WERI-Rb-1 (cell line): ENCODE data around the gene CDC14C.
"Not testable (repeated sequence)": the region's sequence is repeated elsewhere in the genome, so short reads cannot be mapped to it uniquely, and the experiment has no call there.

ENCODE experiments used
- DNase-seq: peaks from one replicate; pipeline ENCODE4 v3.0.0-alpha.2; 2020
- H3K27ac ChIP-seq: fragments of 250-450 bp; sonication (Bioruptor Pico); 2 replicates; pipeline ENCODE4 v1.5.1; 2020; ENCODE audit warnings: mild to moderate bottlenecking, moderate library complexity
- H3K27me3 ChIP-seq: fragments of 250-450 bp; sonication (Bioruptor Pico); 2 replicates; pipeline ENCODE4 v1.5.1; 2021; ENCODE audit warnings: mild to moderate bottlenecking, low read depth, moderate library complexity; ENCODE audit not compliant: insufficient read depth, severe bottlenecking
- H3K36me3 ChIP-seq: fragments of 250-450 bp; sonication (Bioruptor Pico); 2 replicates; pipeline ENCODE4 v1.5.1; 2020; ENCODE audit warnings: mild to moderate bottlenecking, moderate library complexity
- H3K4me3 ChIP-seq: 2 replicates; pipeline ENCODE4 v1.5.1; 2011; ENCODE audit warnings: low read depth, mild to moderate bottlenecking, control low read depth, low read length
- H3K9me3 ChIP-seq: fragments of 250-450 bp; sonication (Bioruptor Pico); 2 replicates; pipeline ENCODE4 v1.5.1; 2021; ENCODE audit warnings: mild to moderate bottlenecking, moderate library complexity; ENCODE audit not compliant: severe bottlenecking
- TF ChIP-seq, protein P1 (sequence below): IDR thresholded peaks from 2 replicates; pipeline ENCODE4 v1.5.1; 2011; ENCODE audit warnings: low read depth, mild to moderate bottlenecking, control low read depth, inconsistent platforms, low read length

CDC14C gene

DNA sequence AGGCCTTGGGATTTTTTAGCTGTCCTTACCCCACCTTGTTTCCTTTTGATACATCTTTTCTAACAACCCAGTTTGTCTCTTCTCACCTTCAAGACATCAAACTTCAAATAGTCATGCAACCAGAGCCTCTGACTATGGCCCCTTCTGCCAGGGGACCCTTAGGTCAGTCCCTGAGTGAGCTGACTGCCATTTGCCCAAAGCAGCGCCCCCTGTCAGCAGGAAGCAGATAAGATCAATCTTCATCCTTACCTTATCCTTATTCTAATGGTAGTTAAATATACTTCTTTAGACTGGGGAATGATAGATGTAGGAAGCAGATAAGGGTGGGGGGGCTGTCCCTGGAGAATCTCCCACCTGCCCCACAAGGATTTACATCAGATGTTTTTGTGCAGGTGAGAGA is 29.8 kb upstream of the CDC14C start:
- H3K9me3 ChIP-seq, result peaks cover 15% of the 10 kb centered on the region
- TF ChIP-seq, protein P1, sequence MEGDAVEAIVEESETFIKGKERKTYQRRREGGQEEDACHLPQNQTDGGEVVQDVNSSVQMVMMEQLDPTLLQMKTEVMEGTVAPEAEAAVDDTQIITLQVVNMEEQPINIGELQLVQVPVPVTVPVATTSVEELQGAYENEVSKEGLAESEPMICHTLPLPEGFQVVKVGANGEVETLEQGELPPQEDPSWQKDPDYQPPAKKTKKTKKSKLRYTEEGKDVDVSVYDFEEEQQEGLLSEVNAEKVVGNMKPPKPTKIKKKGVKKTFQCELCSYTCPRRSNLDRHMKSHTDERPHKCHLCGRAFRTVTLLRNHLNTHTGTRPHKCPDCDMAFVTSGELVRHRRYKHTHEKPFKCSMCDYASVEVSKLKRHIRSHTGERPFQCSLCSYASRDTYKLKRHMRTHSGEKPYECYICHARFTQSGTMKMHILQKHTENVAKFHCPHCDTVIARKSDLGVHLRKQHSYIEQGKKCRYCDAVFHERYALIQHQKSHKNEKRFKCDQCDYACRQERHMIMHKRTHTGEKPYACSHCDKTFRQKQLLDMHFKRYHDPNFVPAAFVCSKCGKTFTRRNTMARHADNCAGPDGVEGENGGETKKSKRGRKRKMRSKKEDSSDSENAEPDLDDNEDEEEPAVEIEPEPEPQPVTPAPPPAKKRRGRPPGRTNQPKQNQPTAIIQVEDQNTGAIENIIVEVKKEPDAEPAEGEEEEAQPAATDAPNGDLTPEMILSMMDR, result no peak
- no peak overlapping the region for H3K4me3 ChIP-seq
- no peak overlapping the region for H3K27ac ChIP-seq
- H3K36me3 ChIP-seq, result no peaks in the 10 kb centered on the region
- H3K27me3 ChIP-seq, result no peaks in the 10 kb centered on the region
- no peak for DNase-seq

- Histone ChIP-seq H3K27me3 (no peaks in the 10 kb centered on the region), H3K36me3 (no peaks in the 10 kb centered on the region), H3K4me3 (no peak overlapping the region), H3K9me3 (no peaks in the 10 kb centered on the region), H3K27ac (no peak overlapping the region)
- TF ChIP-seq, protein P1, result no peak
- no peak for DNase-seq
These were observed 24.4 kb upstream of the CDC14C start for GRCh38 chr7:48899932-48900331.

DNA sequence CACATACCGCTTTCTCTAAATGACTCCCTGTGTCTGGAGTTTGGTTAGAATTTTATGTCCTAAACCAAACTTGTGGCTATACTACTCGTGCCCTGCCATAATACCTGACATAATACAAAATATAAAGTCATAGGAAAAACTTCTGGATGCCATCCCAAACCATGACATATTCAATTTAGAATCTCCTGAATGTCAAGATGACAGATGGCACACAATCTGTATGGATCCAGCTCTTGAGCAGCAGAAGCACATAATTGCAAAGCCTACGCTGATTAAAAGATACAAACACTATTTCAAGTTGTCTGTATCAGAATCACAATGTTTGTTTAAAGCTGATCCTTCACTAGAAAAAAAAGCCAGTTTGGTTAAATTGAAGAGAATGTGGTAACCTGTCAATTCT is 22.4 kb upstream of the CDC14C start:
- DNase-seq, result no peak
- Histone ChIP-seq H3K27me3 (no peaks in the 10 kb centered on the region), H3K27ac (no peak overlapping the region), H3K36me3 (no peaks in the 10 kb centered on the region), H3K9me3 (no peaks in the 10 kb centered on the region), H3K4me3 (no peak overlapping the region)
- TF ChIP-seq, protein P1, result no peak

- no peaks in the 10 kb centered on the region for H3K9me3 ChIP-seq
- DNase-seq, result no peak
- no peaks in the 10 kb centered on the region for H3K36me3 ChIP-seq
- H3K27ac ChIP-seq, result no peak overlapping the region
- H3K4me3 ChIP-seq, result no peak overlapping the region
- TF ChIP-seq, protein P1, result no peak
- no peaks in the 10 kb centered on the region for H3K27me3 ChIP-seq
These were observed 19.4 kb upstream of the CDC14C start for GRCh38 chr7:48904975-48905374.

DNA sequence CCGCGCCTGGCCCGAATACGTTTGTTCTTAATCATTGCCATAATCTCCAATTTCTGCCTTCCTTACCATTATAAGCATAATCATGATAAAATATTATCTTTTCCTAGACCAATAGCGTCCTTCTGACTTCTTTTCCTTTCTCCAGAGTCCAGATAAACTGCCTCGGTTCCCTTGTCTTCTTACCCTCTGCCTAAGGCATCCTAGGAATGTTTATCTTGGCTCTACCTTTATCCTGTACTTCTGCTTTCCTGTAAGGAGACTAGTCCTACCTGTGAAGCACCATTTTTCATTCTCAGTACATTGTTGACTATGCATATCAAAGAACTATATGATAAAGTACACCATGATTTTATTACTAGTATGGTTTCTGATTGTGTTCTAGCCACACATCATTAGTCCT is 18.7 kb upstream of the CDC14C start:
- H3K27ac ChIP-seq, H3K4me3 ChIP-seq, H3K36me3 ChIP-seq, H3K27me3 ChIP-seq, H3K9me3 ChIP-seq, DNase-seq: not testable (repeated sequence)

DNA sequence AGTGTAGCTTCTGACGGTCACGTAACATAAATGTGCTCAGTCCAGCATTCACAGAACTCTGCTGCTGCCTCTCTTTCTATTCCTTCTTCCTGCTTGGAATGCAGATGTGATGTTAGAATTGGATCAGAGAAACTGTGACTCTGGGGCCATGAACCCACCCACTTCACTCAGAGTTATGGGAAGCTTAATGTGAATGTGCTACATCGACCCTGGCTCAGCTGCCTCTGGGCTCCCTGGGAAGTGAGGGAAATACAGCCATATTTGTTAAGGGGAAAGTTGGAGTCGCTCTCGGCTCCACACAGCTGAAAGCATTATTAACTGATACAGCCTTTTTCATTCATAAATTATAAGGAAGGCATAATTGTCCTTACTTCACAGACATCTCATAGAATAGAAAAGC is 14.5 kb upstream of the CDC14C start:
- not testable (repeated sequence) for H3K27me3 ChIP-seq, DNase-seq, H3K27ac ChIP-seq, H3K36me3 ChIP-seq, H3K4me3 ChIP-seq, H3K9me3 ChIP-seq

DNA sequence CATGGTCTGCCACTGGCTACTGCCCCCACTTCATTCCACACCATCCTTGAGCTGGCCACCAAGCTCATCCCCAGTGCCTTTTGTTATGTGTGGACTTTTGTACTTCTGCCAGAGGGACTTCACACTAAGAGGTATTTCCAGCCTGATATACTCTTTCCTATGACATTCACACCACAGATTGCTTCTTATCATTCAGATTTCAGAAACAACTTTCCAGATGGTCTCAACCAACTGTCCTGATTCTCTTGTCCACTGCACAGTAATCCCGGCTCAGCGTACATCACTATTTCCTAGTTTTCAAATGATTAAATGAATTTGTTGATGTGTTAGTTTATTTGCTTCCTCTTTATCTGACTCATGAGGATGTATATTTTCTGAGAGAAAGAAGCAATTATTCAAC is 7.1 kb downstream of the CDC14C start:
- Histone ChIP-seq H3K27me3 (no peaks in the 10 kb centered on the region), H3K27ac (no peak overlapping the region), H3K4me3 (no peak overlapping the region), H3K9me3 (no peaks in the 10 kb centered on the region), H3K36me3 (no peaks in the 10 kb centered on the region)
- DNase-seq, result no peak
- TF ChIP-seq, protein P1, result no peak
